Choroid plexus epithelial cell (primary cell): ENCODE results near the gene NAV3.

Experiments
- DNase-seq: peaks from one replicate; pipeline ENCODE4 v3.0.0-alpha.2; 2010; ENCODE audit warnings: low read depth
- H3K4me3 ChIP-seq: 2 replicates; pipeline ENCODE4 v1.5.1; 2011; ENCODE audit warnings: low read depth, mild to moderate bottlenecking, control low read depth, low read length, moderate library complexity
- TF ChIP-seq, protein P1 (sequence below): conservative IDR thresholded peaks from 2 replicates; pipeline ENCODE4 v1.5.1; 2011; ENCODE audit warnings: low read depth, mild to moderate bottlenecking, control low read depth, inconsistent platforms, low read length, moderate library complexity

NAV3 gene

DNA sequence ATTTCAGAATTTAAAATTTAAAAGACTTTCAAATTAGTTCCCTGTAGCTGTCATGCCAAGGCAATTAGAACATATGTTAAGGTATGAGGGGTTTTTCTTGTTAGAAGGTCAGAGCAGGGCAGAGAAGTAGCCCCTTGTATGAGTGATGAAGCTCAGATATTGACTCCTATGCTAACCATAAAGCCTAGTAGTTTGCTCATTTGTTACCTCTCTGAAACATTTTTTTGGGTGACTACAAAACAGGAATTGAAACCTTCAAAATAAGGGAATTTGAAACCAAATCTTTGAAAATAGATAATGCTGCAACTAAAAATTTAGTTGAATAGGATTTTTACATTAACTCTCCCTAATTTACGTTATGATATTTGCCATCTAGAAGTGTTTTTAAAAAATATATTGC is 333.5 kb downstream of the NAV3 start:
- no peak overlapping the region for H3K4me3 ChIP-seq
- TF ChIP-seq, protein P1, sequence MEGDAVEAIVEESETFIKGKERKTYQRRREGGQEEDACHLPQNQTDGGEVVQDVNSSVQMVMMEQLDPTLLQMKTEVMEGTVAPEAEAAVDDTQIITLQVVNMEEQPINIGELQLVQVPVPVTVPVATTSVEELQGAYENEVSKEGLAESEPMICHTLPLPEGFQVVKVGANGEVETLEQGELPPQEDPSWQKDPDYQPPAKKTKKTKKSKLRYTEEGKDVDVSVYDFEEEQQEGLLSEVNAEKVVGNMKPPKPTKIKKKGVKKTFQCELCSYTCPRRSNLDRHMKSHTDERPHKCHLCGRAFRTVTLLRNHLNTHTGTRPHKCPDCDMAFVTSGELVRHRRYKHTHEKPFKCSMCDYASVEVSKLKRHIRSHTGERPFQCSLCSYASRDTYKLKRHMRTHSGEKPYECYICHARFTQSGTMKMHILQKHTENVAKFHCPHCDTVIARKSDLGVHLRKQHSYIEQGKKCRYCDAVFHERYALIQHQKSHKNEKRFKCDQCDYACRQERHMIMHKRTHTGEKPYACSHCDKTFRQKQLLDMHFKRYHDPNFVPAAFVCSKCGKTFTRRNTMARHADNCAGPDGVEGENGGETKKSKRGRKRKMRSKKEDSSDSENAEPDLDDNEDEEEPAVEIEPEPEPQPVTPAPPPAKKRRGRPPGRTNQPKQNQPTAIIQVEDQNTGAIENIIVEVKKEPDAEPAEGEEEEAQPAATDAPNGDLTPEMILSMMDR = no peak
- DNase-seq = no peak

DNA sequence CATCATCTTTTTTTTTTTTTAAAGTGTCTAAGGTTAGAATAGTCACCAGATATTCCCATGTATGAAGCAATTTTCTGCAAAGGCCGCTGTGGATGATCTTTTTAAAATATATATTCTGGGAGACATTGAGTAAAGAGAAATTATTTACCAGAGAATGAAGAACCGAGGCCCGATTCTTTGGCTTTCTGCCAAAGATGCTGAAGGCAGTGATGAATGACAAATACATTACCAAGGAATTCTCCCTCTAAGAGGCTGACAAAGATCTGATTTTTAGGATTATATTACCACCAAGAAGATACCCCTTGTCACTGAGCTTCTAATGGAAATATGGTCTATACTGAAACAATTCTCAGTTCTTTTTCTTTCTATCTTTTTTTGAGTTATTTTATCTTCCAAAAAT is 336.8 kb downstream of the NAV3 start:
- peak; percentile 19 for DNase-seq
- H3K4me3 ChIP-seq = no peak overlapping the region
- TF ChIP-seq, protein P1 = no peak

DNA sequence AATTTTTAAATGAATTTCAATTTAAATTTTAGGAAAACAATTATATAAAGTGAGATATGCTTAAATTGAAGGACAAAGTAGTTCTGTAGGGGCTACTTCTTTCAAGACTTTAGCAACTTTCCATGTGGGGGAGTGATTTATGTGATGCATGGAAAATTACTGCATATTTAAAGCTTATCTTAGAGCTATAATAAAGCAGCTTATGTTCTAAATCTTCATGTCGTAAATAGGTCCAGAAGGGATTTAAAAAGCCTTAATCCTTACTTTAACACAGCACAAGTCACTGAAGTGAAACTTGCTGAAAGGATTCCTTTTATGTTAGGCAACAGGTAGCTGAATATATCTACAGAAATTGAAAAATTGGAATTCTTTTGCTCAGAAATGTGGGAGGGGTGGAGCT is 340.4 kb downstream of the NAV3 start:
- H3K4me3 ChIP-seq = no peak overlapping the region
- TF ChIP-seq, protein P1 = no peak
- DNase-seq = no peak

DNA sequence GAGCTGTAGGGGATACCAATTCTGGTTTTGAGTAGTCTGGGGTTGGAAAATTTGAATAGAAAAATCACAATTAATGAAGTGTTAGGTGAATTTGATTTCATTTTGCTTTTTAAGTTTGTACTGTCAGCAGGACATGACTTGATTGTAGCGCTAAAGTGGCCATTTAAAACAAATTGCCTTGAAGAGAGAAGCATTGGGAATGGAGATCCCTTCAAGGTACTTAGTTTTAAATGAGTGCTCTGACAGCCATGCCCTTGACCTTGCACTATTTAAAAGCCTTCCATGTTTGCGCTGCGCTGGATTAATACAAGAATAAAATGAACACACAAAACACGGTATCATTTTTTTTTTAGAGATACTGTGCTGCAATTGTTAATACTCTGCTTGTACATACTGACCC is 345.9 kb downstream of the NAV3 start:
- no peak for DNase-seq
- TF ChIP-seq, protein P1 = no peak

DNA sequence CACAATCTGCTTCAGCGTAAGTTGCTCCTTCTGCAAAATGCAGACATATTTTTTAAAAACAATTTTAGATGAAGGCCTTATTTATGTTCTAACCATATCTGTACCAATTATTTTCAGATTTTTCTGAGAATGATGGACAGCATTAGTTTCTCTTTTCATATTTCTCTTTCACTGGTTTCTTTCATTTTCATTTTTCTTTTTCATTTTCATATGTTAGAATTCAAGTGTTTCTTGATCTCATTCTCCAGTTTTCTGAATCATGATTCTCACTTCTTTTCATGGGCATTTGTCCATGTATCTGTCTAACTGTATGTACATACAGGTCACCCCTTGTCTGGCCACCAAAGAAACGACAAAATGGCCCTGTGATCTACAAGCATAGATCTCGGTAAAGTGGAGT is 346.6 kb downstream of the NAV3 start:
- no peak for DNase-seq
- TF ChIP-seq, protein P1 = no peak
- H3K4me3 ChIP-seq = no peak overlapping the region

More for the DNA sequence above, 345.9 kb downstream of the NAV3 start:
- H3K4me3 ChIP-seq = no peak overlapping the region

DNA sequence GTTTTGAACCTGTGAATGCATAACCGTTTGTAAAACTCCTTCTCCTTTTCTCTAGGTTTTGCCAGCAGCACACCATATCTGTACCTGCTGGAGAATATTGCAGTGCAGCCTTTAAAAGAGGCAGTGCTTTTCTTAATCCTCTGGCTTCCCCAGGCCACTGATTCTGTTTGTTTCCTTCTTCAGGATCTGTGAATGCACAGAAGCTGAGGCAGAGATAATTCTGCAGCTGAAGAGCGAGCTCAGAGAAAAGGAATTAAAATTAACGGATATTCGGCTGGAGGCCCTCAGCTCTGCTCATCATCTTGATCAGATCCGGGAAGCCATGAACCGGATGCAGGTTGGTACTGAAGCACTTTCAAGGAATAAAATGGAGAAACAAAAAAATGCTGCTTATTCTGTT is 348.7 kb downstream of the NAV3 start:
- TF ChIP-seq, protein P1 = no peak
- no peak for DNase-seq
- no peak overlapping the region for H3K4me3 ChIP-seq

DNA sequence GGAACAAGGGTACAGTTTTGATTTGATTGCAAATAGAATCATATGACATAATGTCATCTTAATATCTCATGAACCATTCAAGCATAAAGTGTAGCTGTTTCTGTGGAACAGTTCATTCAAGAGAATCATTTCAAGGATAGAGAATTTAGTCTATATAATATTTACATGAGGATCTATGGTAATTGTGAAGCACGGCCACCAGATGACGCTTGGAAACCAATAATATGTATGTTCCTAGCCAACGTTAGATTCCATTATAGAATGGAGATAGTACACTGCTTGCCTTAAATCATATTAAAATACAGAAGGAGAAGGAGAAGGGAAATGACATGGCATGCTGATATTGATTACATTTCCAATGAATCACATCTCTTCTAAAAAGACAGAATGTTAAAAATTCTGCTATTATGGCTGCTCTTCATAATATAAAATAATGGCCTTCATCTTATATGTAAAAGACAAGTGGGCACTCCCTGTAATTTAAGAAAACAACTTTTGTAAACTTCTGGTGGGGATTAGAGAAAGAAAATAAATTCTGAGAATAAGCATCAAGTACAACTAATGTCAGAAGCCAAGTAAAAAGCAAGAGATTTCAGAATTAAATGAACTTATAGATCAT is 351.0 kb downstream of the NAV3 start:
- H3K4me3 ChIP-seq = no peak overlapping the region
- DNase-seq = peak; percentile 76
- TF ChIP-seq, protein P1 = peak; percentile 72
